HG03097 (cell line): Measurements from ENCODE around the gene PCDH15.

Experiments used
- ATAC-seq: cut with Tn5 transposase; IDR thresholded peaks from one replicate; pipeline ENCODE4 v1.9.1; 2021; ENCODE audit not compliant: unreplicated experiment, low FRiP score

Gene PCDH15

DNA sequence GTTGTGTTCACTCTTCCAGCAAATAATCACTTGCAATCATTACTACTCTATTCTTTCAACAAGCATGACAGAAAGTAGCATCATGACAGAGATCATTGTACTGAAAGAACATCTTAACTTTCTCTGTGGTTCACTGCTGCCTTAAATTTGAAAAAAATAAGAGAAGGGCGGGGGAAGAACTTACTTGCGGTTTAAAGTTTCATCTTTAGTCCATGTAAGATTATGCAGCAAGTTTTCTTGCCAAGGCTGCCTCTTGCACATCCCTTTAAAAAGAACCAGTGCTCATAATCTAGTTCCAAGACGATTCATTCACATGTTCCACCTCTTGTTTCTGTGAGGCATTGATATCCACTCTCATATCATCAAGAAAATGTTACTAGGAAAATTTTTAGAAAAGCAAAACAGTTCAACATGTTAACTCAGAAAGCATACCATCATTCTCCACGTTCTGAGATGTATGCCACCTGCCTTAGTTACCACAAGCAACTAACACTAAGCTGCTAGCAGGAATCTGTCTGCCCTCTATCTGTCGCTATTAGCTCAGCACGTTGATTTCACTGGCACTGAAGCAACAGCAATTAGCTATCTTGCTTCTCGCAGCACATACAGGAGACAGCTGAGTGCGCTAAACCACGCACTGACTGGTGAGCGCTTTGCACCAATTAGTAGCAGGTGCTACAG is at the start of gene PCDH15:
Gene PCDH15, minus strand, starts transcription at position 491 of the 681 bp plus-strand sequence. CDS start 136,969 bp downstream, outside the sequence.
- no peak for ATAC-seq

DNA sequence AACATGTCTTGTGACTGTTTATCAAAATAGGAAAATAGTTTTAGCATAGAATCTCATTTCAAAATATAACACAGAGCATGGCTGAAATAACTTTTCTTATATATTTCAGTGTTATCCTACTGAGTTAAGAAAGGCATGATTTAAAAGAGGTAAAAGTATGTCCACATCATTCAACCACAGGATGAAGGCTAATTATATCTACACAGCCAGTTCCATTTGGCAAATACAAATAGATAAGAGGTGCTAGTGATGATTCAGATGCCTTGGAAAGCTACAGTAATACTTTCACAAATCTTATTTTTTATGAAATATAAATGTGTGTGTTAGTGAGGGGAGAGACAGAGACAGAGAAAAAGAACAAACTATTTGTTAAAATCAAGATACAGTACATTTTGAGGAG is 42.9 kb upstream of the PCDH15 start:
- ATAC-seq = no peak

- ATAC-seq = no peak
These were observed 42.1 kb upstream of the PCDH15 start for GRCh38 chr10:54843085-54843646.

DNA sequence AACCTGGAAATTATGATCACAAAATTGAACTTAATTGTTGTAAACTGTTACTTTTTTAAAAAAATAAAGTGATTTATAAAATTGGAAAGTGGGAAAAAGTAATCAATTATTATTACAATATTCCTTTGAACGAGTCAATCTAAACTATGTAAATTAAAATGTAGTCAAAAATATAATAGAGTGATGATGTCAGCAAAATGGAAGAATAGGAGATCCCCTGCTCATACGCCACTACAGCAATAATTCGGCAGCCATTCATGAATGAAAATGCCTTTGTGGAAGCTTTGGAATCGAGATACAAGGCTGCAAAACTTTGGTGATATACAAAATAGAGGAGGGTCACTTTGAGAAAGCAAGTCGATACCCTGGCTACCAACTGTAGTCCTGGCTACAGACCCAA is 36.4 kb upstream of the PCDH15 start:
- no peak for ATAC-seq

DNA sequence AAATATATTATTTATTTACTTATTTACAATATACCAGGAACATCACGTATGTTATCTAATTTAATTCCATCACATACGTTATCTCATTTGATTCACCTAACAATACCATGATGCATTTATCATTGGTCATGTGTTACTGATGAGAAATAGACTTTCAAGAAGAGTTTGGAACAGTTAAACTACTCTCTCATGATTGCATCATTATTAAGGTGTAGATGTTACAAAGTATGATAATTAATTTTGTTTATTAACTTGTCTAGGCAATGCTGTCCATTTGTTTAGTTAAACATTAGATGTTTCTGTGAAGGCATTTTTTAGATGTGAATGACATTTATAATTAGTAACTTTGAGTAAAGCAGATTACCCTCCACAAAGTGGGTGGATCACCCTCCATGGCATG is 32.0 kb upstream of the PCDH15 start:
- no peak for ATAC-seq

GRCh38 chr10:54826994-54827560 is 26.0 kb upstream of the PCDH15 start:
- no peak for ATAC-seq

- no peak for ATAC-seq
These were observed 14.6 kb upstream of the PCDH15 start for GRCh38 chr10:54815583-54815982.

- no peak for ATAC-seq
These were observed 7.3 kb upstream of the PCDH15 start for GRCh38 chr10:54808186-54808935.

DNA sequence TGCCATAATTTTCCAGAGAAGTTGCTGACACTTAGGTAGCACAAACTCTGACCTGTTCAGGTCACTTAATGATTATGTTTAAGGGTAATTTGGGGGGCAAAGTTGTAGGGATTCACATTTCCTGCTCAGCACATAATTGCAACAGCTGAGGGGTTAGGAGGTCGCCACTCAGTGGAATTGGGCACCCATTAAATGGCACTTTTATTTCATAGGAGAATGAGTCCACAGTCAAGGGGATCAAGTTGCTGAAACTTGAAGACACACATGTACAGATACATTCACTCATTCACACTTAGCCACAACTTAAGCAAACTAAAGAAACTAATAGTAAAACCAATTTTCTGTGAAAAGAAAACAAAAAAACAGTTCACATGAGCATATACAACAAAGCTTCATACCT is 1.5 kb downstream of the PCDH15 start:
- ATAC-seq = no peak

DNA sequence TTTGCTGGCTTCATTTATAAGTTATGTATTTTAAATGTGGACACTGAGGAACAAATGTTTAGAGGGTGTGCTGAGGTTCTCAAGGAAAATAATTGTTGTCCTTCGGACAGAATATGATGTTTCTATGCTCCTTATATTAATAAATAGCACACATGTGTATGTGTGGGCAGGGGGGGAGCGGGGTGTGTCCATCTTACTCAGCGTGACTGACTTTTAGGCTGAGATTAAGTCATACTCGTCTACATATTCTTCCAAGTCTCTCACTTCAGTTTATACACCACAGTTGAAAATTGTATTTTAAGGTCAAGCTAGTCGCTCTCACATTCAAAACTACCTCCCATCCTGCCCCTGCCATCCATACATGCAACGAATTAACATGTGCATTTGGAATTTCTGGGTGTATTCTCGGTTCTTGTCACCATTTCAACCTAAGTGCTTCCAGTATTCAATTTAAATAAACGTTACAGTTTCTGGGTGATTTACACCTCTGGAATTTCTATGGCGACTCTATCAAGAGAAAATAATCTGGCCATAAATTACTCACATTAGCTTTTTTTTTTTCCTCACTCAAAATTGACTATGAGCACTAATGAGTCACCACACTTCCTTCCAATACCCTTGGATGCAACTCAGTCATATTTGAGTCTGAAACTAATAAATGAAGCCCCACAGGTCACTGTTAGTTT is 3.3 kb downstream of the PCDH15 start:
- ATAC-seq = no peak

- ATAC-seq = no peak
These were observed 4.2 kb downstream of the PCDH15 start for GRCh38 chr10:54796881-54797280.

- ATAC-seq = no peak
These were observed 24.4 kb downstream of the PCDH15 start for GRCh38 chr10:54776622-54777021.

GRCh38 chr10:54772468-54773122 is 28.4 kb downstream of the PCDH15 start:
- ATAC-seq = no peak

GRCh38 chr10:54769051-54769450 is 32.0 kb downstream of the PCDH15 start:
- no peak for ATAC-seq

DNA sequence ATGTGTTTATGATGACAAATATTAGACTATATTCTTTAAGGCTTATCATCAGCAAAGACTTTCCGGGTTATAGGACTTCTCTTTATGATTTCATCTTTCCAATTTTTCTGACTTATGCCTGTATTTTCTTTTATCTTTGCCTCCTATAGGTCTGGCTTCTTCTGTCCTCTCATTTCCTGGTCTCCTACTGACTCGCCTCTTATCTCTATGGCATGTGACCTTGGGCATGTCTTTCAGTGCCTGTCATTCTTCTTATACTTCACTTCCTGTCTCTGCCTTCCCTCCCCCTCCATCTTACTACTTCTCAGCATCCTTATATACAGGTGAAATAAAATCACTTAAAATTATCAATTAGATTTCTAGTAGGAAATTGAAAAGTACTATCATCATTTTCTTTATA is 42.2 kb downstream of the PCDH15 start:
- no peak for ATAC-seq

GRCh38 chr10:54749623-54750022 is 51.4 kb downstream of the PCDH15 start:
- ATAC-seq = no peak

DNA sequence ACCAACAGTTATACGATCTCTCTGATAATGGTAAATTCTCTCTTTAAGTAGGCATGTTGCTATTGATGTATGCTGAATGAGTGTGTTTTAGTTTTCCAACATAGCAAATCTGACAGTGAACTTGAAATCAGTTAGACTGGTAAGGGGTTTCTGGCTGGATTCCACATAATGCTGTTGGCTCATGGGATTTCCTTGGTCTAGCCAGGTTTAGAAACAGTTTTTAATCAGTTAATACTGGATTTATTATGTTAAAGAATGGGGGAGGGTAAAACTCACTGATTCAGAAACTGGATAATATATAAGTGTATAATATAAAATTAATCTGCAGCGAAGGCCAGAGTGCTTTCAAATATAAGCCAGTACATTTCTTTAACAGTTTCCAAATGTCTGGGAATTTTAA is 55.6 kb downstream of the PCDH15 start:
- ATAC-seq = no peak

GRCh38 chr10:54742416-54742815 is 58.6 kb downstream of the PCDH15 start:
- ATAC-seq = no peak

DNA sequence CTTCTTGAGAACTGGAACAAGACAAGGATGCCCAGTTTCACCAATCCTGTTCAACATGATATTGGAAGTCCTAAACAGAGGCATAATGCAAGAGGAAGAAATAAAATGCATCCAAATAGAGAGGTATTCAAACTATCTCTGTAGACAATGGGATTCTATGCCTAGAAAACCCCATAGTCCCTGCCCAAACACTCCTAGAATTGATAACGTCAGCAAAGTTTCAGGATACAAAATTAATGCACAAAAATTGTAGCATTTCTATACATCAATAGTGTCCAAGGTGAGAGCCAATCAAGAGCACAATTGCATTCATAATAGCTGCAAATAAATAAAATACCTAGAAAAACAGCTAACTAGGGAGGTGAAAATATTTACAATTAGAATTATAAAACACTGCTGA is 72.5 kb downstream of the PCDH15 start:
- no peak for ATAC-seq

GRCh38 chr10:54722075-54722474 is 79.0 kb downstream of the PCDH15 start:
- no peak for ATAC-seq
